Endothelial cell (in vitro differentiated cells): ENCODE measurements around the gene CGN. TPM values are rescaled to one million over a fixed set of nuclear protein-coding genes. Genes with fewer than 3 reads are reported as not detected.

Source experiments
- DNase-seq: peaks from one replicate; pipeline ENCODE4 v3.0.0; 2021; ENCODE audit warnings: low spot score
- H3K27ac Mint-ChIP-seq: one replicate; pipeline ENCODE4 v1.8.0; 2021; ENCODE audit warnings: mixed read lengths, inconsistent platforms; ENCODE audit not compliant: unreplicated experiment
- H3K27me3 Mint-ChIP-seq: one replicate; pipeline ENCODE4 v1.8.0; 2021; ENCODE audit warnings: mild to moderate bottlenecking, moderate library complexity, mixed read lengths, inconsistent platforms; ENCODE audit not compliant: unreplicated experiment
- H3K36me3 Mint-ChIP-seq: one replicate; pipeline ENCODE4 v1.8.0; 2021; ENCODE audit warnings: mild to moderate bottlenecking, low read depth, mixed read lengths, inconsistent platforms; ENCODE audit not compliant: unreplicated experiment
- H3K4me1 Mint-ChIP-seq: one replicate; pipeline ENCODE4 v1.8.0; 2021; ENCODE audit warnings: mild to moderate bottlenecking, mixed read lengths, inconsistent platforms; ENCODE audit not compliant: unreplicated experiment
- H3K4me3 Mint-ChIP-seq: one replicate; pipeline ENCODE4 v1.8.0; 2021; ENCODE audit warnings: mild to moderate bottlenecking, mixed read lengths, inconsistent platforms; ENCODE audit not compliant: unreplicated experiment
- H3K9me3 Mint-ChIP-seq: one replicate; pipeline ENCODE4 v1.8.0; 2021; ENCODE audit warnings: mixed read lengths, inconsistent platforms; ENCODE audit not compliant: unreplicated experiment
- total RNA-seq: library from RNA; stranded (reverse); fragmentation: NEBNext Ultra II Directional; extraction: Animal tissue kit (Norgen Biotek cat#: 25700); gene quantifications from one replicate; pipeline ENCODE4 v1.2.1, GENCODE V29; 2021; ENCODE audit not compliant: unreplicated experiment
- TF ChIP-seq, protein P1 (sequence below): fragments of 200-600 bp; sonication (generic); IDR thresholded peaks from one replicate; pipeline ENCODE4 v1.5.0; 2021; ENCODE audit warnings: antibody characterized with exemption; ENCODE audit not compliant: unreplicated experiment

Gene CGN
- total RNA-seq, 1 donor from 2014 or later, result 50.7 TPM

DNA sequence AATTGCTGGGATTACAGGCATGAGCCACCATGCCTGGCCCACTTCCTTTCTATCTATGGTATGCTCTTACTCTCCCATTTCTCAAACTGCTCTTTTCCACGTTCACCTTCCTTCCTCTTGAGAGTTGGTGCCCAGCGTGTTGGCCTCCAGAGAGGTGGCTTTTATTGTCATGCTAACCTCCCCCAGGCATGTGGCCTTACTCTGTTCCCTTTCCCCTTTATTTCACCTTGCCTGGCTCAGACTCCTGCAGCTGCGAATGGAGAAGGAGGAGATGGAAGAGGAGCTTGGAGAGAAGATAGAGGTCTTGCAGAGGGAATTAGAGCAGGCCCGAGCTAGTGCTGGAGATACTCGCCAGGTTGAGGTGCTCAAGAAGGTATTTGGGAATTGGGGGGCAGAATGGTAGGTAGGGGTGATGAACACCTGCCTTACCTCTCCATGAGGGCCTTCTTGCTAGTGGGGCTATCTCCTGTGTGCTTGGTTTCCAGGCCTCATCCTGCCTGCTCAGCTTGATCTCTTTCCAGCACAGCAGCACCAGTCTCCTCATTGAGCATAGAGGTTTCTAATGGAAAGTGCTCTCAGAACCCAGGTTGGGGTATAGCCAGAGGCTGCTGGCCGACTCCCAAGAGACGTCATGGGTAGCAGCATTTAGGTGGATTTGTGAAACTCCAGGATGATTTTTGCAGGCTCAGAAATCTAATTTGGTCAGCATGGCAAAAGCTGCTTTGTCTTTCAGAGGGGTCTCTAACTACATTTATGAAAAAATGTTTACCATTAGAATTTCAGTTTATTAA, 15.7 kb downstream of the CGN start:
- no peak for DNase-seq
- H3K27ac Mint-ChIP-seq, result no peak overlapping the region
- TF ChIP-seq, protein P1, sequence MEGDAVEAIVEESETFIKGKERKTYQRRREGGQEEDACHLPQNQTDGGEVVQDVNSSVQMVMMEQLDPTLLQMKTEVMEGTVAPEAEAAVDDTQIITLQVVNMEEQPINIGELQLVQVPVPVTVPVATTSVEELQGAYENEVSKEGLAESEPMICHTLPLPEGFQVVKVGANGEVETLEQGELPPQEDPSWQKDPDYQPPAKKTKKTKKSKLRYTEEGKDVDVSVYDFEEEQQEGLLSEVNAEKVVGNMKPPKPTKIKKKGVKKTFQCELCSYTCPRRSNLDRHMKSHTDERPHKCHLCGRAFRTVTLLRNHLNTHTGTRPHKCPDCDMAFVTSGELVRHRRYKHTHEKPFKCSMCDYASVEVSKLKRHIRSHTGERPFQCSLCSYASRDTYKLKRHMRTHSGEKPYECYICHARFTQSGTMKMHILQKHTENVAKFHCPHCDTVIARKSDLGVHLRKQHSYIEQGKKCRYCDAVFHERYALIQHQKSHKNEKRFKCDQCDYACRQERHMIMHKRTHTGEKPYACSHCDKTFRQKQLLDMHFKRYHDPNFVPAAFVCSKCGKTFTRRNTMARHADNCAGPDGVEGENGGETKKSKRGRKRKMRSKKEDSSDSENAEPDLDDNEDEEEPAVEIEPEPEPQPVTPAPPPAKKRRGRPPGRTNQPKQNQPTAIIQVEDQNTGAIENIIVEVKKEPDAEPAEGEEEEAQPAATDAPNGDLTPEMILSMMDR, result no peak
- H3K4me1 Mint-ChIP-seq, result no peaks in the 10 kb centered on the region
- H3K4me3 Mint-ChIP-seq, result peak overlapping the region; percentile 73
- H3K36me3 Mint-ChIP-seq, result peaks cover 28% of the 10 kb centered on the region
- H3K27me3 Mint-ChIP-seq, result peaks cover 9% of the 10 kb centered on the region
- H3K9me3 Mint-ChIP-seq, result no peaks in the 10 kb centered on the region

DNA sequence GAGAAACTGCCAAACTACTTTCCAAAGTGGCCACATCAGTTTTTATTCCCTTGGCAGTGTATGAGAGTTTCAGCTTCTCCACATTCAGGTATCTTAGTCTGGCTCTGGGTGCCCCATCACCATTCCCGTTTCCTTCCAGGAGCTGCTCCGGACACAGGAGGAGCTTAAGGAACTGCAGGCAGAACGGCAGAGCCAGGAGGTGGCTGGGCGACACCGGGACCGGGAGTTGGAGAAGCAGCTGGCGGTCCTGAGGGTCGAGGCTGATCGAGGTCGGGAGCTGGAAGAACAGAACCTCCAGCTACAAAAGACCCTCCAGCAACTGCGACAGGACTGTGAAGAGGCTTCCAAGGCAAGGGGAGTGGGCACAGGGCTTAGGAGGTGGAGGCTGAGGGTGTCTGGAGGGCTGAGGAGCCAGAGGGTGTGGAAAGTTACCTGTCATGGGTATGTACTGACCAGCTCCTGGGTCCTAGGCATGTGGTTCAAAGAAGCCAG, 18.1 kb downstream of the CGN start:
- no peak for DNase-seq
- peaks cover 27% of the 10 kb centered on the region for H3K36me3 Mint-ChIP-seq
- no peak overlapping the region for H3K27ac Mint-ChIP-seq
- TF ChIP-seq, protein P1, result no peak
- no peaks in the 10 kb centered on the region for H3K9me3 Mint-ChIP-seq
- H3K4me3 Mint-ChIP-seq, result no peak overlapping the region
- H3K27me3 Mint-ChIP-seq, result peaks cover 9% of the 10 kb centered on the region
- H3K4me1 Mint-ChIP-seq, result no peaks in the 10 kb centered on the region

DNA sequence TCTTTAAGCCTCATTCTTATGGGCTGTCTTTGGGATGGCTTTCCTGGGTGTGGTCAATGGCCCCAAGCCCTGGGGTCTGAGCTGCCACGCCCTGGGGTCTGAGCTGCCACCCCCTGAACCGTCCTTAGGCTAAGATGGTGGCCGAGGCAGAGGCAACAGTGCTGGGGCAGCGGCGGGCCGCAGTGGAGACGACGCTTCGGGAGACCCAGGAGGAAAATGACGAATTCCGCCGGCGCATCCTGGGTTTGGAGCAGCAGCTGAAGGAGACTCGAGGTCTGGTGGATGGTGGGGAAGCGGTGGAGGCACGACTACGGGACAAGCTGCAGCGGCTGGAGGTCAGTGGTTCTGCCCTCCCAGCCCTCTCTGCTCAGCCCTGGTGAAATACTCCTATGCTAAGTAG, 18.6 kb downstream of the CGN start:
- DNase-seq, result no peak
- H3K4me1 Mint-ChIP-seq, result no peaks in the 10 kb centered on the region
- TF ChIP-seq, protein P1, result no peak
- H3K4me3 Mint-ChIP-seq, result no peak overlapping the region
- H3K27ac Mint-ChIP-seq, result no peak overlapping the region
- no peaks in the 10 kb centered on the region for H3K9me3 Mint-ChIP-seq
- peaks cover 6% of the 10 kb centered on the region for H3K27me3 Mint-ChIP-seq
- peaks cover 22% of the 10 kb centered on the region for H3K36me3 Mint-ChIP-seq

DNA sequence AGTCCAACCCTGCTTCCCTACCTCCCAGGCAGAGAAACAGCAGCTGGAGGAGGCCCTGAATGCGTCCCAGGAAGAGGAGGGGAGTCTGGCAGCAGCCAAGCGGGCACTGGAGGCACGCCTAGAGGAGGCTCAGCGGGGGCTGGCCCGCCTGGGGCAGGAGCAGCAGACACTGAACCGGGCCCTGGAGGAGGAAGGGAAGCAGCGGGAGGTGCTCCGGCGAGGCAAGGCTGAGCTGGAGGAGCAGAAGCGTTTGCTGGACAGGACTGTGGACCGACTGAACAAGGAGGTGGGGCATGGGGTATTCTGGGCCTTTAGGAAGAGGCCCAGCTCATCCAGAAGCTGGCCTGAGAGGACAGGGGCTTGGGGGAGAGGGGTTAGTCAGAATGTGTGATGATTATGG, 19.3 kb downstream of the CGN start:
- TF ChIP-seq, protein P1, result no peak
- peaks cover 22% of the 10 kb centered on the region for H3K36me3 Mint-ChIP-seq
- H3K4me3 Mint-ChIP-seq, result no peak overlapping the region
- DNase-seq, result no peak
- H3K9me3 Mint-ChIP-seq, result no peaks in the 10 kb centered on the region
- H3K27me3 Mint-ChIP-seq, result peaks cover 6% of the 10 kb centered on the region
- H3K4me1 Mint-ChIP-seq, result no peaks in the 10 kb centered on the region
- no peak overlapping the region for H3K27ac Mint-ChIP-seq

DNA sequence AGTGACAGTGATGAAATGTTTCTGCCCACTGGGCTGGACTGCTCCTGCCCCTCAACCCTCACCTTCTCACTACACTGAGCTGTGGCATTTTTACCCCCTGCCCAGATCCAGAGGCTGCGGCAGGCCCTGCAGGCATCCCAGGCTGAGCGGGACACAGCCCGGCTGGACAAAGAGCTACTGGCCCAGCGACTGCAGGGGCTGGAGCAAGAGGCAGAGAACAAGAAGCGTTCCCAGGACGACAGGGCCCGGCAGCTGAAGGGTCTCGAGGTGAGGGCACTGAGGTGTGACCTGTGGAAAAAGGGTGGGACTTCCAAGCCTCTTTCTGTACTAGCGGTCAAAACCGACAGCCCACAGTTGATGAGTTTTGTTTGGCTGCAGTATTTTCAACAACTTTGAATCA, 22.7 kb downstream of the CGN start:
- TF ChIP-seq, protein P1, result no peak
- Mint-ChIP-seq H3K36me3 (peaks cover 27% of the 10 kb centered on the region), H3K4me1 (no peaks in the 10 kb centered on the region), H3K27ac (no peak overlapping the region), H3K9me3 (no peaks in the 10 kb centered on the region), H3K27me3 (no peaks in the 10 kb centered on the region), H3K4me3 (no peak overlapping the region)
- no peak for DNase-seq
